HG03280 (cell line): ENCODE results near the gene CACNA2D1.
A peak's percentile ranks its signal among the peaks of the same experiment; 100 is the strongest.

Experiments used
- ATAC-seq: cut with Tn5 transposase; IDR thresholded peaks from one replicate; pipeline ENCODE4 v1.9.1; 2021; ENCODE audit warnings: mild to moderate bottlenecking, moderate library complexity; ENCODE audit not compliant: unreplicated experiment

CACNA2D1 gene

GRCh38 chr7:82010416-82010815 is 433.2 kb downstream of the CACNA2D1 start:
- ATAC-seq = no peak

- no peak for ATAC-seq
These were observed 436.3 kb downstream of the CACNA2D1 start for GRCh38 chr7:82007315-82007714.

DNA sequence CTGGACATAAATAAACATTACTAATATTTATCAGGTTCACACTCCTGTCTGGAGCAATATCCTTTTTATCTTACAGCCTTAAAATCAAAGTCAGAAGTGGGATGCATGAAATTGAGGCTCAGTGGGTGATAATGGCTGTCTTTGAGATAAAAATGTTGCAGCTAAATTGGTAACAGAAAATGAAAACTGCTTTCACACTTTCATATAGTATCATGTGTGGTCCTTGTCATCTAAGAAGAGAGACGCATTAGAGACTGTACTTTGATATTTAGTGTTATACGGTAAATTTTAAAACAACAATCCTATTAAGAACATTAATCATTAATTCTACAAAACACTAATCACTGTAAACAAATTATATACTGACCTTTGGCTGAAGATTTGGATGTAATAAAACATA is 438.5 kb downstream of the CACNA2D1 start:
- ATAC-seq = no peak

GRCh38 chr7:81993186-81993585 is 450.4 kb downstream of the CACNA2D1 start:
- ATAC-seq = no peak

DNA sequence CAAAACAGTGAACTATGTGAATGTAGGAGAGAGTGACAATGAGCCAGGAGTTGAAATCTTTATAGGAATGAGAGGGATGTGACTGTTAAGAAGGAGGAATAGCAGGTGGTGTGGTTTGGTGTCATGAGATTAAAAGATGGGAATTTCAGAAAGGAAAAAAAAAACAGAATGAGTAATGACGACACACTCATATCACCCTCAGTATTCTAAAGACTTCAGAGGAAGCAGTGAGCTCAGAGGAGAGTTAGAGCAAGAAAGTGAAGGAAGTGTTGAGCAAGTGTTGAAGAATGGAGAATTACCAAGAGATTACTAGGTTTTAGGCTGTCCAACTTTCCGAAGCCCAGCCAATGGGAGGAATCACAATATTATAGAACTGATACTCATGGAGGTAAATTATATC is 453.2 kb downstream of the CACNA2D1 start:
- no peak for ATAC-seq

DNA sequence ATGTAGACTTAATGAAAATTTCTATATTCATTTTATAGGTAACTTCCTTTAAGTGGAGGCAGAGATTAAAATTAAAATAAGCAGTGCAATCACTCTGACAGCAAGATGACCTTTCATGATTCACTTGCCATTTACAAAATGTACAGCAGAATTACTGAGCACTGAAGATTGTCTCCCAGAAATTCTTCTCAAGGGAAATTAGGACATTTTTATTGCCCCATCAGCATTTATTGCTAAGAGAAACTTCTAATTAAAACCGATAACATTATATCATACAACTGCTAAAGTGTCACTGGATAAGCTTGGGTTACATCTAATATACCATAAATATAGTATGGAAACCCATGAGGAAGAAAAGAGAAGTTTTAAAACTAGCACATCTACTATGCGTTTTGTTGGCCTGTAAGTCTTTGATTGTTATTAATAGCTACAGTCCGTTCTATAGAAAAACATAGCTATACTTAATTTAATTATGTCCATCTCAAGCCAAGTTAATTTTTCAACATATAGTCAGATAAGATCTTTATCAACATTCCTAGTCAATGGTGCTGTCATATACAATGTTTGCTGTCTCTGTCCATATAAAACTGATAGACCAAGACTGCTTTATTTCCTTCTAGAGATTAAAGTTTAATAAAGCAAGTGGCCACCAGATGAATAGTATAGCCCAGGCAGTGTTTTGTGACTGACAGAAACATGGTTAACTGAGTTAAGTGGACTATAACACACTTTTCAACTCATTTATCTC is 456.7 kb downstream of the CACNA2D1 start:
- ATAC-seq = no peak

- ATAC-seq = no peak
These were observed 460.2 kb downstream of the CACNA2D1 start for GRCh38 chr7:81983406-81983805.

DNA sequence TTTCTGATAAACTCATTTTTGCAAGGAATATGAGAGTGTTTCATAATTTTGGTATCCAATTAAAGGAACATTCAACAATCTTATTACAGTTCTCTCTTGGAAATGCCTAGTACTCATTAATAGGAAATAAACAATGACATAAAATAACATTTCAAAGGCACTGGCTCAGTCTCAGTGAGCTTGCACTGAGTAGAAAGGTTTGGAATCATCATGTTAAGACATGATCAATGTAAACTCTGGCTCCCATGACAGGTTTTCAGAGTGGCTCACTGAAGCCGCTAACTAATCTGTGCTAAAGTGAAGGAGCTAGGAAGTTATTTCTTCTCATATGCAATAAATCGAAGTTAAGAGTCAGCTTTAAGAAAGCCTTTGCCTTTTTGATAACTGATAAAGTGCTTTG is 470.5 kb downstream of the CACNA2D1 start:
- no peak for ATAC-seq

- ATAC-seq = no peak
These were observed 483.6 kb downstream of the CACNA2D1 start for GRCh38 chr7:81960026-81960425.

GRCh38 chr7:81957517-81957916 is 486.1 kb downstream of the CACNA2D1 start:
- ATAC-seq = no peak

GRCh38 chr7:81956520-81956919 is 487.1 kb downstream of the CACNA2D1 start:
- ATAC-seq = peak; percentile 73

DNA sequence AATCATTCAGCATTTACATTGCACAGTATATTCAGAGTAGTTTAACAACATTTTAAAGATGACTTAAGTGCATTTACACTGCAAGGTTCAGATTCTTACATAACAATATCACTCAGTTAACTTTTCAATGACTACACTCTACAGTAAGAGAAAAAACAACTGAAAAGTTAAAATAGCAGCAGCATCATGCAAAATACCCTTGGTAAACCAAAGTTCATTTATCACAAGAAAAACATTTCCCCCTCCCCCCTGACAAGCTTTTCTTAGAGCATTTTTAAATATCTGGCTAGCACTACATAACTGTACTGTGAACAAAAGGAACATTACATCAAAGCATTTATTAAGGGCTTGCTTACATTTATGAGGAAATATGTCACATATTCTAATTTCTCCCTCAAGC is 494.3 kb downstream of the CACNA2D1 start:
- ATAC-seq = no peak

DNA sequence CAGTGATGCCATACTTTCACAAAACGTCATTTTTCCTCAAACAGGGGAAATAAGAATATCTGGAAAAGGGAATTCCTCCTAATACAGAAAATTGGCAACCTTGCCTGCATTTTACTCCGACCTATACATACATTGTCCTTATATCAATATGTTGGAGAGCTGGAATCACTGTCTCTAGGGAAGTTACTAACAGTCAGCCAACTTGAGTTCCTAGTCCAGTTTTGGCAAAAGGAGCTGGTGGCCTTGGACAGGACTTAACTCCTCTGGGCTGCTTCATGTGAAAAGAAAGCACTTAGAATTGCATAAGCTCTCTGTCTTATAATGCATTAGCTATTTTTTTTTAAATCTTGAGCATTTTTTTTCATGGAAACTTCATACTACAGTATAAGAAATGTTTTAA is 499.5 kb downstream of the CACNA2D1 start:
- no peak for ATAC-seq

DNA sequence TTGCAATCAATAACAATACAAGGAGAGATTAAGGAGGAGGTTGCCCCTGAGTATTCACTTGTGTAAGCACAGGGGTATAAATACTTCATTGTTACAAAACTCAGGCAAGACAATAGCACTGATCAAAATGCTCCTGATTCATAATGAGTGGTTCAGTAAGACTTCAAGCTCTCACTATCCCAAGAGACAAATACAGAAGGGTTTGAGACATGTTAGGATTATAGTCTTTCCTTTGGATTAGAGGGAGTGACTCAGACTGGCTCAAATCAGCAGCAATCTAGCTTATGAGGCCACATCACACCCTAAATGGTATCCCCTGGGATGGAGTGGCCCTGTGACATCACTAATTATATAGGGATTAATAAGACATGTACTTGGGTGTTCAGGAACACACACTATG is 506.5 kb downstream of the CACNA2D1 start:
- ATAC-seq = no peak

DNA sequence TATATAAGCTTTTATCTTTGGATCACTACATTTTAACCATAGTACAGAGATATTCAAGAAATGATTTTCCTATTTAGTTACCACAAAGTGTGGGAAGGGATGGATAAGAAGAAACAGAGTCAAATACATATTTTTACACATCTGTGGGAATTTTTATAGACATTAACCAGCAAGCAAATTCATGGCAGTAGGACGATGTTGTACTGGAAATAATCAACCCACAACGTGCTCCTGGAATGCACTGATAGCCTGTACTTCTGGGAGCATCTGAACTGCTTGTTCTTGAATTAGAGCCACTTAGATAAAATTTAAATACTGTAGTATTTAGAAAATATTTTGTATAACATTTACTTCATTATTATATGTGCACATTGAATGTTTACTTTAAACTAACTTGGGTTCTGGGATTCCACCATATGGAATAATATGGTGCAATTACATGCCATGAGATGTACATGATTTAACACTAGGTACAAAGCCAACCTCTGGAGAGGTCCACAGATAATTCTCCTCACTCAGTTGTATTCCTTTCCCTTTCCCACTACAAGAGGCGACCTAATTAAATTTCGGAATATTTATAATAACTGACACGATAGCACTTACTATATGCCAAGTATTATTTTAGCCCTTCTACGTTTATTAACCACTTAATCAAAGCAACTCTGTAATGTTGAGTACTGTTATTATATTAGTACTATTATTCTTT is 508.8 kb downstream of the CACNA2D1 start:
- no peak for ATAC-seq

- no peak for ATAC-seq
These were observed 510.6 kb downstream of the CACNA2D1 start for GRCh38 chr7:81932936-81933335.

DNA sequence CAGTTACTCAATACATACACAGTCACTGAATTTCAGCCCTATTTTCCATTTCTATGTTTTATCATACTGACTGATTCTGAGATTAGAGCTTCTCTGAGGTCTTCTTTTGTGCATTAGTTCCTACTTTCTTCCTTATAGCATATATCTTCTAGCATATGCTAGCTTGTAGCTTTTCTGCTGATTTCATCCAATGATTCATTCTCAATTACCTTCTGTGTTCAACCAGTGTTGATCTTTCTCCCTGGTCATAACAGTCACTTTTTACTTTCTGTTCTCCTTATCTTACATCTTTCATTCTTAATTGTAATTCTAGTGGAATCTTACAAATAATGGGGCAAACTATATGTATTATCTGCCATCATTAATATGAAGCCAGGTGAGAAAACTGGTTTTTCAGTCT is 514.2 kb downstream of the CACNA2D1 start:
- no peak for ATAC-seq

GRCh38 chr7:81926154-81926553 is 517.4 kb downstream of the CACNA2D1 start:
- no peak for ATAC-seq

GRCh38 chr7:81925530-81925929 is 518.0 kb downstream of the CACNA2D1 start:
- ATAC-seq = peak; percentile 84

DNA sequence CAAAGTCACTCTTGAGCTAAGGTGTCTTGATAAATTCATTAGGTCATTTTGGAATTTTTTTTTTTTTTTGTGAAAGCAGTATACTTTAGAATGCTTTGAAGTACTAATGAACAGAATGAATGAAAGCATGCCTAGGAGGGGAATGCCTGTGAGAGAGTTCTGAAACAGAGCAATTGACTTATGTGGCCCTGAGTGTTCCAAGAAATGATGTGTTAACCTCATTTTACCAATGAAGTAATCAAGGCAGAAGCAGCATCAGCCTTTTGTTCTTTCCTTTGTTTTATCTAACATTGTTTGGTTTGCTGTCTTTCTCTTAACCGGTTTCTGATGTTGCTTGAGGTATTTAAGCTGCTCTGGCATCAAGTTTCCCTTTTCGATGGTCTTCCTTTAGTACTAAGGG is 519.1 kb downstream of the CACNA2D1 start:
- no peak for ATAC-seq

DNA sequence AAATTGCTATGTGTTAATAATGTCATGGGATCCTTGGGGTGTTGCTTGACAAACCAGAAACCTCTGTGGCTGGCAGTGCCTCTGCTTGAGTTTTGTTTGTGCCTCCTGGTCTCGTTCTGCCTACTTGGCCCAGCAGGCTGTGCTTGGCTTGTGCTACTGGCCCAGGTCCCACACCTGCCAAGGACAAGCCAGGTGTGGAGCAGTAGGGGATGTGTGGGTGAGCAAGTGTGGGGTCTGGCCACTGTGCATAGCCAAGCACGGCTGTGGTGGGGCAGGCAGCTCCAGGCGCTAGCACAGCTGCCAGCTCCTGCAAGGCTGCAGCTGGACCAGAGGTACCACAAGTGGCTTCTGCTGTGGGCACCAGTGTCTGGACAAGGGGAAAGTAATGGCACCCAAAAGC is 524.1 kb downstream of the CACNA2D1 start:
- ATAC-seq = no peak

GRCh38 chr7:81908220-81908619 is 535.4 kb downstream of the CACNA2D1 start:
- no peak for ATAC-seq

- ATAC-seq = no peak
These were observed 540.5 kb downstream of the CACNA2D1 start for GRCh38 chr7:81903115-81903514.
